DMS153 treated with DMSO at 0.1 percent for 48 hours (cell line): Measurements from ENCODE around the gene PCMT1.
A peak's percentile ranks its signal among the peaks of the same experiment; 100 is the strongest.
"Not testable (repeated sequence)": the region's sequence is repeated elsewhere in the genome, so short reads cannot be mapped to it uniquely, and the experiment has no call there.

Experiments used
- DNase-seq: peaks from one replicate; lab custom pipeline; 2025; ENCODE audit not compliant: unreplicated experiment; lab: John Stamatoyannopoulos, UW

PCMT1 gene

DNA sequence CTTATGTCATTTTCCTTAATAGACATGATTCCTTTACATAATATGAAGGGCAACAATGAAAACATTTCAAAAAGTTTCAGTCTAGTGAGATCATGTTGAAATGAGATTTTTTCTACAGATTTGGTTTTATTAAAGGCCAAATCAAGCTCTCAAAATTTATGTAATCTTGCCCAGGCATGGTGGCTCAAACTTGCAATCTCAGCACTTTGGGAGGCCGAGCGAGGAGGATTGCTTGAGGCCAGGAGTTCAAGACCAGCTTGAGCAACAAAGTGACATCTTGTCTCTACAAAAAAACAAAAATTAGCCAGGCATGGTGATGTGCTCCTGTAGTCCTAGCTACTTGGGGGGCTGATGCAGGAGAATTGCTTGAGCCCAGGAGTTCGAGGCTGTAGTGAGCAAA, 63.8 kb downstream of the PCMT1 start:
- no peak for DNase-seq

DNA sequence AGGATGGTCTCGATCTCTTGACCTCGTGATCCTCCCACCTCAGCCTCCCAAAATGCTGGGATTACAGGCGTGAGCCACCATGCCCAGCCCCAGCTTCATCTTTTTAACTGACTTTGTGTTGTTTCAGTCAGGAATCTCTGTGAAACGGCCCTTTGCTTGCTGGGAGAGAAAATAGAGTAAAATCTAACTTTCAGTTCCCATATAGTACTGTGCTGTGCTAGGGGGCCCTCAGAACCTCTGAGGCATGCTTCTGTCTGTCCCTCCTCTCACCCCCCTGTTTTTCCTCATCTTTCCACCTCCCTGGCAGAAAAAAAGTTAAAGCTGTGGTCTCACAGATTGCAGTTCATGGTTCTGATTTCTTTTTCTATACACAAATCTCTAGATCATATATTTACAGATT, 66.2 kb downstream of the PCMT1 start:
- no peak for DNase-seq

DNA sequence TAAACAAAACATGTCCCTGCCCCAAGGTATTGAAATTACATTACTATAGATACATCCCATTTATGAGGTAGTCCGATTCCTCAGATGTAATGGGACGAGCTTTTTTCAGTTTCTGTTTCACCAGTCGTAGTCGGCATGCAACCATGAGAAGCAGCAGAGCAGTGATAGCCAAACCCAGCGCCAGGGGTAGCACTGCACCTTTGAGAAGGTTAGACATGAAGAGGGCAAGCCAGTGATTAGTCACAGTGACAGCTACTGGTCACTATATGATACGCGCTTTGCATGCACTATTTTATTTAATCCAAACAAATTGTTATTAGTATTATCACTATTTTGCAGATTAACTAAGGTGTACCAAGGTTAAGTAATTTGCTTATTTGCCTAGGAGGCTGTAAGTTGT, 71.0 kb downstream of the PCMT1 start:
- DNase-seq, result no peak

DNA sequence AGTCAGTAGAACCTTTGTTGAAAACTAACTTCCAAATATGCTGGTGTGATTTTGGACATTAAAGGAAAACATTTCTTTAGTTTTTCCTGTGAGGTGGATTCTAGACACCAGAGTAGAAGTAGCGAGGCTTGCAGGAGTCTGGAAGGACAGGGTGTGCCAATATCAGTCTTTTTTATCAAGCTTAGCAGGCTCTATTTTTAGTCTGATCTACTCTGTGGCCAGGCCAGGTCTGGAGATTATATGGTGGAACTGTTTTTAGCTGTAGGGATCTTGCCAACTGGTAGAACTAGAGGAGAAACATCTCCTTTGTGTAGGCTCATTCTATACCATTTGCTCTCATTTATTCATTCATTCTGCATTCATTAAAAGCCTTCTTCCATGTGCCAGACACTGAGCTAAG, 72.0 kb downstream of the PCMT1 start:
- no peak for DNase-seq

DNA sequence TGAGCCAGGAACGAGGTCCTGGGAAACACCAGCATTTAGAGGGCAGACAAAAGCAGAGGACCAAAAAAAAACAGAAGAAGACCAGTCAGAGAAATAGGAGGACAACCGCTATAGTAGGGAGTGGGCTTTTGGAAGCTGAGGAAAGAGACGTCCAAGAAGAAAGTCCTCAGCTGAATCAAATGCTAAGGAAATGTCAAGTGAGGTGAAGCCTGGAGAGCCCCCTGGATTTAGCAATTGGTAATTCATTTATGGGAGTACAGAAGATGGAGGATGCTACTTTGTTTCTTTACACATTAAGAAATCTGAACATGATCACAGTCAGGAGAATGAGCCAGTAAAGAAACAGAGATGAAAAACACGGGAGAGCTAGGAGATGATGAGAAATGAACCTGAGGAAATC, 73.5 kb downstream of the PCMT1 start:
- DNase-seq, result no peak

DNA sequence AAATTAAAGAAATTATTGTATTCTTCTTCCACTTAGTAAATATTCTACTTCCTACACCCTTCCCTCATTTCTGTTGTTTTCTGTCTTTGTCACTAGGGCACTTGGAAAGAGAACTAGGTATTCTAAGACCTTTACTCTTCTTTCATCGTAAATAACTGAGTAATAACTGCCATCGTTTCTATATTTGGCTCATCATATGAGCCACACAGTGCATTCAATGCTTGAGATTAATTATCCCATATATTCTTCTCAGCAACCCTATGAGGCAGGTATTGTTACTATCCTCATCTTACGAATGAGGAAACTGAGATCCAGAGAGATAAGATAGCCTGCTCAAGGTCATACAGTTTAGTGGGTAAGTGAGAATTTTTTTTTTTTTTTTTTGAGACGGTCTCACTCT, 75.8 kb downstream of the PCMT1 start:
- no peak for DNase-seq

DNA sequence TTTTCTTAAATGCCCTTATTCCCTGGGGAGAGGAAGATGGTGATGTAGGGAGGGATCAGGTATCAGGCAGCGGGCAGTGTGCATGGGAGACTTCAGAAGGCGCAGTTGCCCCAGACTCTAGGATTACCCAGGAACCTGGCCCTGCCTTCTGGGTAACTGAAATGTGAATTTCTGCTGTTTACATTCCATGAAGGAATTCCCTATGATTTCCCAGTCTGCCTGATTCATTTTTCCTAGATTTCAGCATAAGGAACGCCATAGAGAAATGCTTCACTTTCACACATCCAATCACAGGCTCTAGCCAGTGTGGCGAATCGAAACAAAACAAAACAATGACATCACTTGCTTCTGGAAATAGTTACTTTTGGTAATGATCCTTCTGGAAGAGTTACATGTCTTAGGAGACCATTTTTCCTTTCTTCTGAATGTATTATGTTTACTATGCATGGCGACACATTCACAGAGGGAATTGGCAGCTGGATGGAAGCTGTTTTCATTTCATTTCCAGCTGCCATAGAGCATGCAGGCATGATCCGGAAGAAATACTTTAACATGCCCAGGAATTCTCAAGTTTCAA, 81.3 kb downstream of the PCMT1 start:
- no peak for DNase-seq

DNA sequence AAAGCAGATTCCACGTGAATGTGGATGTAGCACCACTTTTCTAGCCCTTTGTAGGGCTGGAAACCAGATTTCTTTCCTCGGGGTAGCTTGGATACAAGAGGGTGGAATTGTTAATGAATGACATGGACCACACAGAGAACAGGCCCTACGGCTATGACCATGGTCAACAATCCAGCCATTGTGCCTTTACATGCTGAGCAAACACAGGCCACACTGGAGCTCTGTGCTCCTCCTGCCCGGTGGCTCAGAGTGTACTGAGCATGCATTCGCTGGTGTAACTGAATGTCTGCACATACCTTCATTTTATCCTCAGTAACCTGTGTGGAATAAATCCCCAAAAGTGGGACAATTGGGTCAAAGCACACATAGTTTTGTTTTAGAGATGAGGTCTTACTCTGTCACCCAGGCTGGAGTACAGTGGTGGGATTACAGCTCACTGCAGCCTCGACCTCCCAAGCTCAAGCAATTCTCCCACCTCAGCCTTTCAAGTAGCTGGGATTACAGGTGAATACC, 81.8 kb downstream of the PCMT1 start:
- DNase-seq, result no peak

DNA sequence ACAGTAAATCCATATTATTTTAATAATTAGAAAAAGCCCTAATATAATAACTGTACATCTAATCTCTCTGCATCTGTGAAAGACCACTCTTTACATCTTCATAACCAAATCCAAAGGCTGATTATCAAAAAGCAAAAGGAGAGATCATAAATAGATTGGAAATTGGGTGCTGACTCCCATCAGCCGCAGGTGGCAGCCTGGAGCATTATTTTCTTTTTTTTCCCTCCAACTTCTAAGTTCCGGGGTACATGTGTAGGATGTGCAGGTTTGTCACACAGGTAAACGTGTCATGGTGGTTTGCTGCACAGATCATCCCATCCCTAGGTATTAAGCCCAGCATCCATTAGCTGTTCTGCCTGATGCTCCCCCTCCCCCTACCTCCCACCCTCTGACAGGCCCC, 84.1 kb downstream of the PCMT1 start:
- no peak for DNase-seq

DNA sequence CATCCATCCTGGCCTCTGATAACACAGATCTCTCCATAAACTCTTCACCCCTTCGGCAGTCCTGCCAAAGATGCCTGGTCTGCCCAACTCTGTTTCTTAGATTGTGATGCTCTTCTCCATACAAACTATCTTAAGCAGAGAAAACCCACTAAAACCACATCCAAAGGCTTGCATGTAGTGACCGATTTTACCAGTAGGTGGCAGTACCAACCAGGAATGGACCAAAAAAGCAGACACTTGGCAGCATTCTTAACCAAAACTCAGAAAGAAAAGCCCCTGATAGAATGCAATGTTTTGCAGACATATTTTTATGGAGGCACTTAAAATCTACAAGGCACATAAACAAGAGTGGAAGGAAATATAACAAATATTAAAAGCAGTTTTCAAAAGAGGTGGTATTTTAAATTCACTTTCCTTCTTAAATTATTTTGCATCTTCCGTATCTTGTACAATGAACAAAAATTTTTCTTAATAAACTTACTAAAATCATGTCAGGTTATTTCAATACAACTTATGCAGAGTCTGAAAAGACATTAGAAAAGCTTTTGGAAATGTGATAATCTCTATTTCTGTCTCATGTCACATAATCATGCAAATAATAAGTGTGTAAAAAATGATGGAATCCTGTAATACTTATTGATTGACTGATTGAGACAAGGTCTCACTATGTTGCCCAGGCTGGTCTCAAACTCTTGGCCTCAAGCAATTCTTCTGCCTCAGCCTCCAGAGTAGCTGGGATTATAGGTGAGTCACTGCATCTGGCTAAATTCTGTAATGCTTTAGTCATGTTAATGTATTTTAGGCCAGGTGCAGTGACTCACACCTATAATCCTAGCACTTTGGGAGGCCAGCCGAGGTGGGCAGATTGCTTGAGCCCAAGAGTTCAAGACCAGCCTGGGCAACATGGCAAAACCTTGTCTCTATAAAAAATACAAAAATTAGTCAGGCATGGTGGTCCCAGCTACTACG, 85.3 kb downstream of the PCMT1 start:
- DNase-seq, result peak; percentile 13

DNA sequence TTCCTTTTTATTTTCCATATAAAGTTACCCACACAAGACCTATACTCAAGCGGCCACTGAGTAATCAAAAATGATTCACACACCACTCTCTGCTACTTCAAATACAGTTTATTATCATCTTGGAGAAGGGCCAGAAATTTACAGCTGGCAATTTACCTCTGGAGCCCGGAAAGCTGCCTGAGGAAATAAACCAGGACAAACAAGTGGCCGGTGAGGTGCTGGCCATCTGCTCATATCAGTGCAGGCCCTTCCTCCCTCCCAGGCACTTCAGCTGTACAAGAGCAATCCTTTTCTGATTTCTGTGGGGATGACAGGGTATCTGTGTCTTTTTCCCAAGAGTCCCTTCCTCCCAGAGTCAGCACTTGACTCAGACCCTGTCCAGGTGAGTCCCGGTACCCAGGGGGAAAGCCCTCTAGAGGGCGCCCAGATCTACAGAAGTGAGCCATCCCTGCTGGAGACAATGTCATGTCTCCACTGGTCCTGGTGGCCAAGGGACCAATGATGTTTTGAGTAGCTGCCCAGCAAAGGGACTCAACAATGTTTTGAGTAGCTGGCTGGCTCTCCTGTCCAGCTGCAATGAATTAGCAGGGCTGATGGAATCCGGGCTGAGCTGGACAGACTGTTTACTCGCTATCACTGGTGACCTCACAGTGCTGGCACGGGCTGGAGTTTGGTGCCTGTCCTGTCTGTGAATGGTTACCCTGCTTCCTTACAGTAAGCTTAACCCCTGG, 91.0 kb downstream of the PCMT1 start:
- DNase-seq, result peak; percentile 100

DNA sequence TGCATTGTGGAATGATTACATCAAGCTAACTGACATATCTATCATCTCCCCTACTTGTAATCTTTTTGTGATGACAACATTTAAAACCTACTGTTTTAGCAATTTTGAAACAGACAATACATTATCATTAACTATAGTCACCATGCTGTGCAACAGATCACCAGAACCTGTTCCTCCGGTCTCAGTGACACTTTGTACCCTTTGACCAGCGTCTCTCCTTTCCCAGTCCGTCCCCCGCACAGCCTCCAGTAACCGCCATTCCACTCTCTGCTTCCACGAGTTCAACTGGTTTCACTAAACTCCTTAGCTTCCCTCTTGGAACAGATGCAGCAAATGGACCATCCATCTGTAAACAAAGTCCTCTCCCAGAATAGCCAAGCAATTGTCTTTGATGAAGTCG, 92.8 kb downstream of the PCMT1 start:
- DNase-seq, result no peak

DNA sequence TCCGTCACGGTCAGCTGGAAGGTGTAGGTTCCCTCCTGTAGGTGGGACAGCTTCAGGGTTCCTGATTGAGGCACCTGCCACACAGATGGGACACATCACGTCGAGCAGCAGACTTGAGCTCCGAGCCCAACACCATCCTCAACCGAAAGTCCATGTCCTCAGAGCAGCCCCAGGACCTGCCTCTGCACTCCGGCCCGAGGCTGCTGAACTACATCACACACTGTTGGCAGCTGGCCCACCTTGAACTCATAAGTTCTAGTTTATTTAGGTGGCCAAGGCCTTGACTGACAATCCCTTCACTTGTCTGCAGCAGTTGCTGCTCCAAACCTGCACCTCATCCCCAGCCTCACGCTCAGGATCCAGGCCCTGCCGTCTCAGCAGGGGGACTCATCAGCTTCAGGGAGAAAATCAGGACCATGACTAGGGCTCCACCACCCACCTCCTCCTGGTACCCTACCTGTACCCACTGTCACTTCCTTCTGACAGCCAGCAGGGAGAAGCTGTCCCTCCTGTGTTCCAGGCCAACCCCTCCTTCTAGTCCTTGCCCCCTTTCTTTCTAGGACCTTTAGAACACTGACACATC, 93.6 kb downstream of the PCMT1 start:
- DNase-seq, result no peak

DNA sequence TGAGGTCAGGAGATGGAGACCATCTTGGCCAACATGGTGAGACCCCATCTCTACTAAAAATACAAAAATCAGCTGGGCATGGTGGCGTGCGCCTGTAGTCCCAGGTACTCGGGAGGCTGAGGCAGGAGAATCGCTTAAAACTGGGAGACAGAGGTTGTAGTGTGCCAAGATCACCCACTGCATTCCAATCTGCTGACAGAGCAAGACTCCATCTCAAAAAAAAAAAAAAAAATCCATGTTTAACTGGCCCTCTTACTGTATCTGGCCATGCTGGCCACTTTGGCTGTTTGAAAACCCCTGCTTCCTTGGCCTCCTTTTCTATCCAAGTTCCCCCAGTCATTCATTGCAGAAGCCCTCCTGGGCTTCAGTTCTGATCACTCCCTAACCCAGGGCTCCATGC, 94.5 kb downstream of the PCMT1 start:
- not testable (repeated sequence) for DNase-seq

DNA sequence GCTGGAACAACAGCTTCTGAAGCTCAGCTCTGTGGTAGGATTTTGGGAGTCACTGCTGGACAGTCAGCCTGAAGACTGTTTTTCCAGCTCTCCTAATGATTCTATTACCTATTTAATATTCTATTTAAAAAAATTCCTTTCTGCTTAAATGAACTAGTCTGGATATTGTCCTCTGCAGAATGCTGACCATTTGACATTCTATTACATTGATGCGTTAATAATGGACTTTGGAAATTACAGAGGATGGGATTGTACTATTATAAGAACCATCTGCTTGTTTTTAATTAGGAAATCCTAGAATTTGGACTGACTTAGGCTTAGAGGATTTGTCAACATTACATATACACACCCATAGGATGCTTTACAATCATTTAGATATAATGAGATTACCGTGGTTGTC, 94.9 kb downstream of the PCMT1 start:
- no peak for DNase-seq

DNA sequence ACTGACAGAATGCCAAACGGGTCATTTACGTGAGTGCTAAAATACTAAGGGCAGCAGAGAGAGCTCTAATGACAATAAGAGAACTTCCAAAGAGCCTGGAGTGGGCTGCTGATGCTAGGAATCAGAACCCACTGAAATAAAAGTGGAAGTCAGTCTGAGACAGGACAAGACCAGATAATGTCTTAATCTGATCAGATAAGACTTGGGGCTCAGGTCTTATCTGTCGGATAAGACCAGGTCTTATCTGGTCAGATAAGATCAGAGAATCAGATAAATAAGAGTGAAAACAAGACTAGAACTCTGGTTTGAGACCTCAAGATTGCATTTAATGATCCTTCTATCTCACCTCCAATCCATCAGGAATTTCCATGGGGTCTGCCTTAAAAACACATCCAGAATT, 96.0 kb downstream of the PCMT1 start:
- DNase-seq, result no peak

DNA sequence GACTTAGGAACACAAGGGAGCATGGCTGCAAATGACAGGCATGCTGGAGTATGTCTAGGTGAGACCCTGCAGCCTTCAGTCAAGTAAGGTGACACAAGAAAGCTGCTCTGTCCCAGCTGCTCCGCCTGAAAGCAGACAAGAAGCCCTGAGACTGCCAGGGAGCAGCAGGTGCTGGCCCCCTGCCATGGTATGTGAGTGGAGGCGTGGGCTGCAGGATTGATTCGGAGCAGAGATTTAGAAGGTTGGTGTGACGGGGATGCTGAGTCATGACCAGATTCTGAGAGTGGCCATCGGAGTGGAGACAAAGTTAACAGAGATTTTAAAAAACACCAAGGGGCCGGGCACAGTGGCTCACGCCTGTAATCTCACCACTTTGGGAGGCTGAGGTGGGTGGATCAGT, 96.8 kb downstream of the PCMT1 start:
- no peak for DNase-seq

DNA sequence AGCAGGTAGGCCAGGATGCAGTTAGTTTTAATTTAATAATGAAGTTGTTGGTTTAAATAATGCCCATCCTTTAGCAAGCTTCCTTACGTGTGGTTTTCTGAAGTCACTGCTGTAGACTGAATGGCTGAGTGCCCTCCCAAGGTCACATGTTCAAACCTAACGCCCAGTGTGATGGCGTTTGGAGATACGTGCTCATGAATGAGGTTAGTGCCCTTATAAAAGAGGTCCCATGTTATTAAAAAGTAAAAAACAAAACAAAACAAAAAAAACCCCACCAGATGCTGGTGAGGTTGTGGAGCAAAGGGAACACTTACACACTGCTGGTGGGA, 98.4 kb downstream of the PCMT1 start:
- DNase-seq, result no peak

DNA sequence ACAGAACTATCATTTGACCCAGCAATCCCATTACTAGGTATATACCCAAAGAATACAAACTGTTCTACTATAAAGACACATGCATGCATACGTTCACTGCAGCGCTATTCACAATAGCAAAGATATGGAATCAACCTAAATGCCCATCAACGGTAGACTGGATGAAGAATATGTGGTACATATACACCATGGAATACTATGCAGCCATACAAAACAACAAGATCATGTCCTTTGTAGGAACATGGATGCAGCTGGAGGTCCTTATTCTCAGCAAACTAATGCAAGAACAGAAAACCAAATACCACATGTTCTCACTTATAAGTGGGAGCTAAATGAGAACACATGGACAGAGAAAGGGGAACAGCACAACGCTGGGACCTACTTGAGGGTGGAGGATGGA, 98.8 kb downstream of the PCMT1 start:
- not testable (repeated sequence) for DNase-seq

DNA sequence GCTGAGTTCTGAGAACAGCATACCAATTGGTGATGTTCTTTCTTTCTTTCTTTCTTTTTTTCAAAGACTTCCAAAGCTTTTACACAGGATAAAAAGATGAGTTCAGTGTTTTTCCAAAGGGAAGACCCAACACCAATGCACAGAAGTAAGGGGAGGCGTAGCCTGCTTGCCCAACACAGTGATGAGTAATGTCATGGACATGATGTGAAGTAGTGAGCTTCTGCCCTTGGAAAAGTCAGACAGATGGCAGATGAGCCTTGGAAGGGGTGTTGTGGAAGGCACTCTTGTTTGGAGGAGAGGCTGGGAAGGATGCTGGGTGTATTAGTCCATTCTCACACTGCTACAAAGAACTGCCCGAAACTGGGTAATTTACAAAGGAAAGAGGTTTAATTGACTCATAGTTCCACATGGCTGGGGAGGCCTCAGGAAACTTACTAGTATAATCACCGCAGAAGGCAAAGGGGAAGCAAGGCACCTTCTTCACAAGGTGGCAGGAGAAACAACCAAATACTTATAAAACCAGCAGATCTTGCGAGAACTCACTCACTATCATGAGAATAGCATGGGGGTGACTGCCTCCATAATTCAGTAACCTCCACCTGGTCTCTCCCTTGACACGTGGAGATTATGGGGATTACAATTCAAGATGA, 102.0 kb downstream of the PCMT1 start:
- DNase-seq, result no peak

DNA sequence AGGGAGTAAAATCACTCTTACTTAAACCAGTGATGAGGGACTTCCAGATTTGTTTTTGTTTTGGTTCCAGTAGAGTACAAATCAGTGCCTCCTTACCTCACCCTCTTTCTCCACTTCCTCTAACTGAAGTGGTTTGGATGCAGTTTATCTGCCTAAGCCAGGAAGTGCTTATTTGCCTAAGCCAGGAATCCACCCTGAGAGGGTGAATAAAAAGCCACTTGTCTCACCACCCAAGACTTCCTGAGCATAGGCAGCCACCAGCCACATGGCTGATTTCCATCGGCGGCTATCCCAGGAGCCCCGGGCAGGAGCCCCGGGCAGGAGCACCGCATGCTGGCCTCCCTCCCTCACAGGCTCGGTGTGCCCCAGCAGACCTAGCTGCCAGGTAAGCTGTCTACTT, 102.6 kb downstream of the PCMT1 start:
- DNase-seq, result peak; percentile 80
